Measurements from ENCODE around the gene OR2A42.
"Not testable (repeated sequence)": the region's sequence is repeated elsewhere in the genome, so short reads cannot be mapped to it uniquely, and the experiment has no call there.

OR2A42 gene

DNA sequence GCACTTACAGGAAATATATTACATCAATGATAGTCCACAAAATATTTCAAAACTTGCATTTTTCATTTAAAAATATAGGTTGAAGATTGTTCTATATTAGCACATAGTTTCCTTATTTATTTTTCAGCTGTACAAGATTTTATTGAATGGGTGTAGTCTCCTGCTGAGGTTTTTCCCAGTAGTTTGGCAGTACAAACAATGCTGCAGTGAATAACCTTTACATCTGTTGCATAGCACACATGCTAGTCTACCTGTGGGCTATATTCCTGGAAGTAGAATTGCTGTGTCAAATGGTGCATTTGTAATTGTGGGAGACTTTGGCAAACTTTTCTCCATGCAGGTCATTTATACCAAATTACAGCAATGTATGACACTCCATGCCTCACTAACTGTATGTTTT lies 18.9 kb downstream of the OR2A42 start:
- not testable (repeated sequence) for DNase-seq (ENCODE audit: low spot score)

DNA sequence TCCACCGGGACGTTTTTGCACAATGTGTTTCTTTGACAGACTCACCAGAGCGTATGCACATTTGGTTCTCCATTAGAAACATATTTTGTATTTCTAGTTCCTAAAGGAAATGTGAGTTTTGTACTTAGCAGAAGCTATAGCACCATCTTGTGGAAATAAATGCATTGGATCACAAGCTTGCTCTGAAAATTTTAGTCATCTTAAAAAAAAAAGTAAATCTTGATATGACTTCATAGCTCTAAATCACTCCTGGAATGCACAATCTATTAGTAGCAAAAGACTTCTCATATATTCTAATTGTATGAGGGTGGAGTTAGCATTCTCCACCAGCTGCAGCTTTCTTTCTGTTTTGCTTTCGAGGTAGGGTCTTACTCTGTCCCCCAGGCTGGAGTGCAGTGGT lies 20.3 kb downstream of the OR2A42 start:
- DNase-seq (ENCODE audit: low spot score), result not testable (repeated sequence)

GRCh38 chr7:144218581-144218980 lies 20.8 kb downstream of the OR2A42 start:
- not testable (repeated sequence) for DNase-seq (ENCODE audit: low spot score)

DNA sequence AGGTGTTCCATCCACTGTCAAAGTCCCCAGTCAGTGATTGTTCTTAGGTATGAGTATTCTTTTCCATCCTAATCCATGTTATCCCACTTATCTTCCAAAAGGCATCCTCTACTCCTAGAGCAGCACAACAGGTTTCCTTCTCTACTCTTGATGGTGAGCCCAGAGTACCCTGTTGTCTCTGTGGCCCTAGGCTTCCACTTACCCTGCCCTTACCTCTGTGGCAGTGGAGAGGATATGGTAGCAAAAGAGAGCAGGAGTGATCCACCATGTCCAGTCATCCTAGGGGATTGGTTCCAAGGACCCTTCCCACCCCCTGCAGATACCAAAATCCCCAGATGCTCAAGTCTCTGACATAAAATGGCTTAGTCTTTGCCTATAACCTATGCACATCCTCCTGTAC lies 22.2 kb downstream of the OR2A42 start:
- DNase-seq (ENCODE audit: low spot score), result not testable (repeated sequence)

DNA sequence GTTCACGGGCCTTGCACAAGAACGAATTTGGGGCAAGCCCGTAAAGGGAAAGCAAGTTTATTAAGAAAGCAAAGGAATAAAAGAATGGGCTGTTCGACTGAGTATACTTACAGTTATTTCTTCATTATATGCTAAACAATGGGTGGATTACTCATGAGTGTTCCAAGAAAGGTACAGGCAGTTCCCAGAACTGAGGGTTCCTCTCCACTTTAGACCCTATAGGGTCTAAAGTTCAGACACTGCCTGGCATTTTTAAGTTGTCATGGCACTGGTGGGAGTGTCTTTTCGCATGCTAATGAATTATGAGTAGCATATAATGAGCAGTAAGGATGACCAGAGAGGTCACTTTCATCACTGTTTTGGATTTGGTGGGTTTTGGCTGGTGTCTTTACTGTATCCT lies 34.1 kb downstream of the OR2A42 start:
- not testable (repeated sequence) for DNase-seq (ENCODE audit: low spot score)

DNA sequence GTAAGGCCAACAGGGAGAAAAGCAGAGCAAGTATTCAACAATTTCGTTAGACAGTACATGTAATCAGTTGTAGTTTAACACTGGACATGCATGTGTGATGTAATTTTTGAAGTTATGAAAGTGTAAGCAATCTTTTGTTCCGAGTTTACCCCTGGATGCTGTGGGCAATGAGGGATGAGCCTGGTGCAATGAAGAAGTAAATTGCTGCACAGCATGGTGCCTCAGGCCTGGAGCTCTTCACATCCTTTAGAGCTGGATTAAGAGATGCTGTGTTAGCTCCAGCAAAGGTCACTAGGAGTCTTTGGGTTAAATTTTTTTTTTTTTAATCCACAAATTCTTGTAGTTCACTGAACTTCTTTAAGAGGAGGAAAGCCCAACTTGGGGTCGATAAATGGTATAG lies 36.3 kb downstream of the OR2A42 start:
- DNase-seq (ENCODE audit: low spot score), result not testable (repeated sequence)

DNA sequence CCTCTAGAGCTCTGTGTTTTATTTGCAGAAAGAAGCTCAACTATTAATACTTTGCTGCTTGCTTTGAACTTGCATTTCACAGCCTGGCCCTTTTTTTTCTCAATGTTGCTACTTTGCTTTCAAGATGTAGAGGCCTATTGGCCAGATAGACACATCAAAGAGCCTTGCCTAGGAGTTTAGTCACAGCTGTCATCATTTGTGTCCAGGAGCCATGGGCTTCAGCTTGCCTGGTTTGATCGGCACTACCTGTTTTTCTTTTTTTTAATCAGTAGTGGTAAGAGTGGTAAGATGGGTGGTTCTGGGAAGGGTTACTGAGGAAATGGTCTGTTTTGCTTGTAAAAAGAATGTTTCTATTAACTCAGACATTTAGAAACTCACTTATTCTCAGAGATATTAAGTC lies 37.4 kb downstream of the OR2A42 start:
- DNase-seq (ENCODE audit: low spot score), result not testable (repeated sequence)

DNA sequence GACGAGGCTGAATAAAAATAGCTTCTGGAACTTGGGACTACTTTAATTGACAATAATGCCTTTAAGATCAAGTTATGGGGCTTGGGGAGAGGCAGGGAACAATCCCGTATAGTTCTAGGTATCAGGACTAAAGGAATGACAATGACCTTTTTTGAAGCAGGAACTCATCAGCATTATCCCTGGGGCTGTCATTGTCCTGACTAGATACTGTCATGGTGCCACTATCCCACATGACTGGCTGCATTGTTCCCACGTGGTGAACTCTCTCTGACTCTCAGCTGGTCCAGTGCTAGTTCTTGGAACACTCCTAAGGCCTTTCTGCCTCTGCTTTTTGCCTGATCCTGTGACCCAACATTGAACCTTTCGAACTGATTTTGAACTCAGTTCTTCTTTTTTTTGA lies 40.5 kb downstream of the OR2A42 start:
- DNase-seq (ENCODE audit: low spot score), result not testable (repeated sequence)

GRCh38 chr7:144195212-144195872 lies 44.1 kb downstream of the OR2A42 start, which contains the start of gene ARHGEF35:
ARHGEF35 (minus strand) TSS chr7:144195833; CDS start chr7:144188383, 7,450 bp downstream.
- DNase-seq (ENCODE audit: low spot score), result not testable (repeated sequence)

DNA sequence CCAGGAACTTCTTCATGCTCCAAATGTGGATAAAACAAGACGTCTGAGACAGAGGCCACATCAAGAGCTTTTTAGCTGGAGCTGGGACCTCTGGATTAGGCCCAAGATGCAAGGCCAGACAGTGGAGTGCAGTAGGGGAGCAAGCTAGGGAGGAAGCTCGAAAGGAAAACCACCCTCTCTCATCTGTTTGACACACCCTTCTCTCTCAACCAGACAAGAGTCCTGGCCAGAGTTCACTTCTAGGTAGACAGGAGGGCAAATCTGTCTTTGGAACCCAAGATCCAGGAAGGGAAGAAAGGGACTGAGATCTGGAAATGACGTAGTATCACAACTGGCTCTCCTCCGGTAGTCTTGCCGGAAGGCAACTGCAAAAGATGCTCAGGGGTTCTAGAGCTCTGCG lies 45.0 kb downstream of the OR2A42 start:
- DNase-seq (ENCODE audit: low spot score), result not testable (repeated sequence)

- not testable (repeated sequence) for DNase-seq (ENCODE audit: low spot score)
Observed at GRCh38 chr7:144193782-144194181, 45.6 kb downstream of the OR2A42 start.

DNA sequence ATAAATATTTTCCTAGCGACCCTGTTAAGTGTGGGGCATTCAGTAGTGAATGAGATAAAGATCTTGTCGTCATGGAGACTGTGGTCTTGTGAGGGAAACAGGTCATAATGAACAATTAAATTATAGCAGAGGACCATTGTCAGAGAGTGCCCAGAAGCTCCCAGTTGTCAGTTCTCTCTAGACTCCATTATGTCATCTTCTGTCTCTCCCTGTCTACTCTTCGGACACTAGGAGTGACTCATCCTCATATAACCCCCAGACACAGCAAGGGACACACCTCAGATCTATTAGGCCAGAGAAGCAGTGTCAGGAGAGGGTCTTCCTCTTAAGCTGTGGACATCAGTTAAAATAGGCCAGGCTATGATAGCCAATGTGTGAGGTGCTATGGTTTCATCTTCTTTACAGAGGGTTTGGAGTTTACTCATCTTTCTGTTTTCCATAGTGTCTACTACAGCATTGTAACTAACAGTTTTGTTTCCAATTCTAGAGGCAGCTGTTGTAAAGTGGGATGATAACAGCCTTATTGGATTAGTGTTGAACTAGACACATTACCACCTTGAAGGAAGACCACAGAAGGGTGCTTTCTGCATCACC lies 50.7 kb downstream of the OR2A42 start:
- DNase-seq (ENCODE audit: low spot score), result not testable (repeated sequence)

GRCh38 chr7:144187848-144188247 lies 51.6 kb downstream of the OR2A42 start:
- DNase-seq (ENCODE audit: low spot score), result not testable (repeated sequence)

DNA sequence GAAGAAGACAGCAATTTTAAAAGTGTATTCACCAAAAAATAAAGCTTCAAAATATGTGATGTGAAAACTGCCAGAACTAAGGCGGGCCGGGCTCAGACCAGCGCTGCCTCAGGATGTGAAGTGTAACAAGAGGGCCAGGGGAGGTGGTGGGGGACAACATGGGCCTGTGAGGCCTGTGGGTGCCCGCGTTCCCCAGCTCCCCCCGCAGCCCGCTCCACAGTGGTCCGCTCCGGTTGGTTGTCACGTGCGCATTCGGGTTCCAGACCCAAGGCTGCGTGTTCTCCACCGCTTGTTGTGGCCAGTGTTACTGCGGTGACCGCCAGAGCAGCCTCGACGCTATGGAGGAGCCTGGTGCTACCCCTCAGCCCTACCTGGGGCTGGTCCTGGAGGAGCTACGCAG lies 56.2 kb downstream of the OR2A42 start, which contains the start of gene CTAGE4:
Gene CTAGE4, plus strand, starts transcription at position 301 of the 400 bp plus-strand sequence. Its CDS starts 38 bp downstream, at position 339.
- DNase-seq (ENCODE audit: low spot score), result not testable (repeated sequence)

DNA sequence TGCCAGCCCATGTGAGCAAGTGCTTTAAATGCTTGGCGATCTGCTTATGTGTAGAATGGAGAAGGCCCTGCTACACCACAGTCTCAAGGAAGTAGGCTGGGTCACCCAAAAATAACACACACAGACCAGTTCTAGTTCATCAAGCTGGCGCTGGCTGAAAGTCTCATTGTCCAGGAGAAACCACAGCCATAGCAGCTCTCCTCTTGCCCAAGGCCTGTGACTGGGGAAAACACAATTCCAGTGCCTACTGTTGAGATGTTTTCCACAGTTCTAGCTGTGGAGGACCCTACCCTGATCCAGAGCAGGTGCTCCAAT lies 60.3 kb downstream of the OR2A42 start:
- not testable (repeated sequence) for DNase-seq (ENCODE audit: low spot score)

DNA sequence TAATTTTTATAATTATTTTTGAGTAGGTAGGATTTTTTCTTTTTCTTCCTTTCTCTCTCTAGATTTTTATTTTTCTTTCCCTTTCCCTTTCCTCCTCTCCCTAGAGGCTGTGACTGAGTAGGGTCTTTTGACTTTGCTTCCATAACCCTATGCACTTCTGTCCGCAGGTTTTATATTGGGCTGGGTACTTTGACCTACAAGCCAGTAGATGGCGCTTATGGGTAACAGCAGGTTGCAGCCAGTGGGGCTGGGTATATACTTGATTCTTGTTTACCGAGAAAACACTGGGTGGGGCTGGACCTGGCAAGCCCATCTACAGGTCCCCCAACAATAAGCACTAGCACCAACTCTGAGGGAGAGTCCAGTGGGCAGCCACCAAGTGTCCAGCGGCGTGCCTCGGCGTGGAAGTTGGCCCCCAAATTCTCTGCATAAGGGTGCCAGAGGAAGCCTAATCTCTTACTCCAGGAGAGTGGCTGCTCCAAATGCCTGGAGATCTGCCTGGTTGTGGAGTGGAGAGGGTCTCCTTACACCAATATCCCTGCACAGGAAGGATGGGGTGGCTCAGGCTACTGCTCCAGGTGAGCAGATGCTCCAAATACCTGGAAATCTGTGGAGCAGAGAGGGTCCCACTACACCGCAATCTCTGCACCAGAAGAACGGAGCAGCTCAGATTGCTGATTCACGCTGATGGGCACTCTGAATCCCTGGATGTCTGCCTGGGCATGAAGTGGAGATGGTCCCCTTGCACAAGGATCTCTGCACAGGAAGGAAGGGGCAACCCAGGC lies 60.8 kb downstream of the OR2A42 start:
- peak; percentile 4 for DNase-seq (ENCODE audit: low spot score)
